Upper lobe of left lung (tissue), 6 donors: ENCODE data around the gene LHX3. TPM values are rescaled to one million over a fixed set of nuclear protein-coding genes. Genes with fewer than 3 reads are reported as not detected.

Experiments used
- ATAC-seq, 2 donors: fragments of 200-7000 bp; cut with Tn5 transposase; one replicate each; pipeline ENCODE4 v1.9.1; 2022; ENCODE audit warnings: mild to moderate bottlenecking in 2 of 2, moderate library complexity in 2 of 2; ENCODE audit not compliant: low FRiP score in 2 of 2
- DNase-seq, 2 donors: peaks; one replicate each; pipeline ENCODE4 v3.0.0-alpha.2; 2019 to 2020
- H3K27ac ChIP-seq, 4 donors: fragments of 200-600 bp; sonication (generic); one replicate each; pipeline ENCODE4 v1.5.1; 2016 to 2019
- H3K27me3 ChIP-seq, 4 donors: fragments of 200-600 bp; sonication (generic); one replicate each; pipeline ENCODE4 v1.5.1; 2017 to 2019
- H3K36me3 ChIP-seq, 4 donors: fragments of 200-600 bp; sonication (generic); one replicate each; pipeline ENCODE4 v1.5.1; 2016 to 2019
- H3K4me1 ChIP-seq, 4 donors: fragments of 200-600 bp; sonication (generic); one replicate each; pipeline ENCODE4 v1.5.1; 2018 to 2019
- H3K4me3 ChIP-seq, 4 donors: fragments of 200-600 bp; sonication (generic); one replicate each; pipeline ENCODE4 v1.5.1; 2017 to 2019; ENCODE audit warnings: mild to moderate bottlenecking in 2 of 4, moderate library complexity in 1 of 4
- H3K9me3 ChIP-seq, 4 donors: fragments of 200-600 bp; sonication (generic); one replicate each; pipeline ENCODE4 v1.5.1; 2018 to 2019
- EP300 ChIP-seq, 4 donors: sonication (generic); formaldehyde crosslinking; IDR thresholded peaks; one replicate each; pipeline ENCODE4 v1.5.1; 2017; ENCODE audit warnings: antibody characterized with exemption in 4 of 4, control low read depth in 2 of 4
- POLR2AphosphoS5 ChIP-seq, 2 donors: sonication (generic); formaldehyde crosslinking; IDR thresholded peaks; one replicate each; pipeline ENCODE4 v1.5.1; 2017; ENCODE audit warnings: antibody characterized with exemption in 2 of 2
- WGBS, 2 donors: methylation state at CpG; one replicate each; pipeline ENCODE4 v1.1.5; 2017 to 2018; 5-methylcytosine and 5-hydroxymethylcytosine counted together
- total RNA-seq, 6 donors: library from RNA; depleted of rRNA in 4 of 6; stranded (reverse); fragments of >200 nt in 4 of 6; gene quantifications; one replicate each; pipeline versions ENCODE4 v1.1.0 to v1.2.1, GENCODE V29; 2016 to 2021
- donor health status: DM: no; HTN: no; CAD: no; lungs with moderate emphysema.
- donor health status: DM: no; HTN: yes; CAD: no; lungs with severe emphysema.

The LHX3 gene
- total RNA-seq, 6 donors from 2014 or later, result 0.20 TPM; not detected in 5

GRCh38 chr9:136147890-136148714, 56.8 kb downstream of the LHX3 start:
- no peaks in the 10 kb centered on the region for H3K4me1 ChIP-seq
- no peak overlapping the region for H3K4me3 ChIP-seq
- TF ChIP-seq POLR2AphosphoS5 (IDR thresholded peaks at IDR 0.05), result no peak
- no peak overlapping the region for H3K27ac ChIP-seq
- WGBS, 2 donors, result 30 to 37% methylated on average over 13 to 33 of the region's 35 CpGs
- ATAC-seq (no peak), DNase-seq (peak in 1 of 2 donors; percentile 60)
- H3K36me3 ChIP-seq, result no peaks in the 10 kb centered on the region
- H3K9me3 ChIP-seq, result no peaks in the 10 kb centered on the region
- peaks cover 0 to 20% (median 6%) of the 10 kb centered on the region in 4 donors for H3K27me3 ChIP-seq

GRCh38 chr9:136147038-136147889, 57.7 kb downstream of the LHX3 start:
- 68 to 78% methylated on average over 3 to 21 of the region's 22 CpGs for WGBS, 2 donors
- Histone ChIP-seq H3K27ac (no peak overlapping the region), H3K4me3 (no peak overlapping the region), H3K9me3 (no peaks in the 10 kb centered on the region), H3K4me1 (no peaks in the 10 kb centered on the region), H3K27me3 (peaks cover 0 to 20% (median 6%) of the 10 kb centered on the region in 4 donors), H3K36me3 (no peaks in the 10 kb centered on the region)
- TF ChIP-seq EP300 (IDR thresholded peaks at IDR 0.05), result no peak
- no peak for ATAC-seq
- DNase-seq, result peak in 1 of 2 donors; percentile 58

Other genes starting within 250 kb of the LHX3 start
- gene UBAC1, start 243.8 kb downstream of the LHX3 start, total RNA-seq, result 10 to 100 TPM; 38.0 to 72.3 (median 49.3) TPM
- 10 to 100 TPM; 16.8 to 38.4 (median 31.3) TPM for gene NACC2, start 109.8 kb downstream of the LHX3 start, total RNA-seq
- gene TMEM250, start 86.3 kb downstream of the LHX3 start, total RNA-seq, result 10 to 100 TPM; 37.6 to 49.6 (median 38.4) TPM
- gene QSOX2, start 40.7 kb upstream of the LHX3 start, total RNA-seq, result 10 to 100 TPM in 3 of 6 donors, 1 to 10 TPM in 3; 6.9 to 14.8 (median 10.1) TPM
- 10 to 100 TPM in 3 of 6 donors, 1 to 10 TPM in 2, under 1 TPM in 1; 0.17 to 22.3 (median 10.0) TPM for gene CCDC187, start 99.0 kb upstream of the LHX3 start, total RNA-seq
- gene GPSM1, start 122.4 kb upstream of the LHX3 start, total RNA-seq, result 10 to 100 TPM; 10.0 to 78.6 (median 24.2) TPM
- 10 to 100 TPM in 5 of 6 donors, 1 to 10 TPM in 1; 5.2 to 35.9 (median 19.4) TPM for gene DNLZ, start 158.6 kb upstream of the LHX3 start, total RNA-seq
- 10 to 100 TPM in 5 of 6 donors, 1 to 10 TPM in 1; 3.5 to 30.4 (median 16.8) TPM for gene CARD9, start 168.5 kb upstream of the LHX3 start, total RNA-seq
- 10 to 100 TPM in 3 of 6 donors, 1 to 10 TPM in 3; 7.8 to 35.6 (median 13.2) TPM for gene SNAPC4, start 195.0 kb upstream of the LHX3 start, total RNA-seq
- gene ENTR1, start 205.5 kb upstream of the LHX3 start, total RNA-seq, result 100 to 1,000 TPM in 1 of 6 donors, 10 to 100 TPM in 5; 29.6 to 128 (median 40.0) TPM
- 10 to 100 TPM; 30.4 to 48.2 (median 41.0) TPM for gene PMPCA, start 205.5 kb upstream of the LHX3 start, total RNA-seq
- gene INPP5E, start 234.7 kb upstream of the LHX3 start, total RNA-seq, result 10 to 100 TPM in 5 of 6 donors, 1 to 10 TPM in 1; 9.1 to 43.0 (median 14.1) TPM